PC-9 (cell line): ENCODE results near the gene PHF20. TPM values are rescaled to one million over a fixed set of nuclear protein-coding genes. Genes with fewer than 3 reads are reported as not detected.
A peak's percentile ranks its signal among the peaks of the same experiment; 100 is the strongest.
"Not testable (repeated sequence)": the region's sequence is repeated elsewhere in the genome, so short reads cannot be mapped to it uniquely, and the experiment has no call there.

Source experiments
- BruUV-seq: library from RNA; stranded (reverse); fragments of 400-500 nt; replicated peaks from 2 replicates; lab custom pipeline; 2021; lab: Mats Ljungman, UMichigan
- CTCF ChIA-PET: fragments of 300-600 bp; sonication (Branson Sonifier 250); formaldehyde crosslinking; loops from one replicate; lab custom pipeline; 2022; ENCODE audit warnings: antibody characterized with exemption; lab: Charles Lee
- POLR2A ChIA-PET: fragments of 300-600 bp; sonication (Branson Sonifier 250); formaldehyde crosslinking; loops from one replicate; lab custom pipeline; 2022; ENCODE audit warnings: antibody characterized with exemption; ENCODE audit not compliant: unreplicated experiment; lab: Charles Lee
- DNase-seq, 2 experiments: peaks; one replicate each; pipeline versions ENCODE4 v3.0.0 to v3.0.0-alpha.2; 2015 to 2022; ENCODE audit warnings: mixed read lengths in 1 of 2
- H2AFZ ChIP-seq: fragments of 200-600 bp; sonication (generic); 2 replicates; pipeline ENCODE4 v1.8.1; 2017; ENCODE audit warnings: antibody characterized with exemption
- H3F3A ChIP-seq: fragments of 200-600 bp; sonication (generic); 2 replicates; pipeline ENCODE4 v1.8.1; 2017; ENCODE audit warnings: antibody characterized with exemption, mild to moderate bottlenecking, low read depth; ENCODE audit not compliant: insufficient read depth
- H3K27ac ChIP-seq: fragments of 200-600 bp; sonication (generic); 2 replicates; pipeline ENCODE4 v1.6.1; 2016; ENCODE audit warnings: mixed run types
- H3K27me3 ChIP-seq: fragments of 200-600 bp; sonication (generic); 2 replicates; pipeline ENCODE4 v1.6.1; 2016; ENCODE audit warnings: low read depth, mixed run types; ENCODE audit not compliant: insufficient read depth
- H3K36me3 ChIP-seq: fragments of 200-600 bp; sonication (generic); 2 replicates; pipeline ENCODE4 v1.6.1; 2016; ENCODE audit warnings: low read depth, mixed run types
- H3K4me1 ChIP-seq: fragments of 200-600 bp; sonication (generic); replicated peaks from 2 replicates; pipeline ENCODE4 v1.6.1; 2016; ENCODE audit warnings: mixed run types; ENCODE audit not compliant: insufficient read depth
- H3K4me2 ChIP-seq: fragments of 200-600 bp; sonication (generic); 2 replicates; pipeline ENCODE4 v1.6.1; 2017; ENCODE audit warnings: mixed run types
- H3K4me3 ChIP-seq: fragments of 200-600 bp; sonication (generic); 2 replicates; pipeline ENCODE4 v1.6.1; 2016; ENCODE audit warnings: mixed run types
- H3K79me2 ChIP-seq: fragments of 200-600 bp; sonication (generic); 2 replicates; pipeline ENCODE4 v1.6.1; 2017; ENCODE audit warnings: low read depth, mixed run types
- H3K9me2 ChIP-seq: fragments of 200-600 bp; sonication (generic); 2 replicates; pipeline ENCODE4 v1.8.1; 2017; ENCODE audit warnings: mild to moderate bottlenecking; ENCODE audit not compliant: insufficient read depth
- H3K9me3 ChIP-seq: fragments of 200-600 bp; sonication (generic); 2 replicates; pipeline ENCODE4 v1.8.1; 2016; ENCODE audit warnings: low read depth; ENCODE audit not compliant: insufficient read depth
- H4K20me1 ChIP-seq: fragments of 200-600 bp; sonication (generic); 2 replicates; pipeline ENCODE4 v1.8.1; 2017; ENCODE audit not compliant: insufficient read depth
- EZH2 ChIP-seq: fragments of 200-600 bp; sonication (generic); IDR thresholded peaks from 2 replicates; pipeline ENCODE4 v1.8.0; 2017; ENCODE audit warnings: antibody characterized with exemption, low read depth
- intact Hi-C: fragments of 100-400 bp; cut with micrococcal nuclease; formaldehyde crosslinking; loops from one replicate; pipeline ENCODE4 v1.10.0; 2022; ENCODE audit not compliant: unreplicated experiment
- total RNA-seq: library from RNA; stranded (reverse); gene quantifications from 2 replicates; pipeline ENCODE4 v1.2.3, GENCODE V29; 2021
- TF ChIP-seq, protein P1 (sequence below): fragments of 200-600 bp; sonication (generic); conservative IDR thresholded peaks from 2 replicates; pipeline ENCODE4 v1.6.1; 2017; ENCODE audit warnings: mixed run types, antibody characterized with exemption, mild to moderate bottlenecking, moderate library complexity

PHF20 gene
- total RNA-seq, 1 experiment from 2014 or later, result 59.8 TPM

GRCh38 chr20:35891375-35891774, 119.6 kb downstream of the PHF20 start:
- Histone ChIP-seq H3K4me3 (no peak overlapping the region), H3K36me3 (no peaks in the 10 kb centered on the region), H2AFZ (no peak overlapping the region), H3K9me2 (no peaks in the 10 kb centered on the region), H3K9me3 (no peaks in the 10 kb centered on the region), H3K79me2 (no peaks in the 10 kb centered on the region), H3F3A (0 out of 2 replicates have a peak, but pooled peaks cover 3% of the 10 kb centered on the region), H3K27me3 (no peaks in the 10 kb centered on the region), H3K4me1 (no peaks in the 10 kb centered on the region), H4K20me1 (no peaks in the 10 kb centered on the region), H3K27ac (no peak overlapping the region), H3K4me2 (no peak overlapping the region)
- ChIA-PET CTCF (no interaction called here), POLR2A (no interaction called here)
- DNase-seq, result no peak
- TF ChIP-seq EZH2, result no peak
- TF ChIP-seq, protein P1, sequence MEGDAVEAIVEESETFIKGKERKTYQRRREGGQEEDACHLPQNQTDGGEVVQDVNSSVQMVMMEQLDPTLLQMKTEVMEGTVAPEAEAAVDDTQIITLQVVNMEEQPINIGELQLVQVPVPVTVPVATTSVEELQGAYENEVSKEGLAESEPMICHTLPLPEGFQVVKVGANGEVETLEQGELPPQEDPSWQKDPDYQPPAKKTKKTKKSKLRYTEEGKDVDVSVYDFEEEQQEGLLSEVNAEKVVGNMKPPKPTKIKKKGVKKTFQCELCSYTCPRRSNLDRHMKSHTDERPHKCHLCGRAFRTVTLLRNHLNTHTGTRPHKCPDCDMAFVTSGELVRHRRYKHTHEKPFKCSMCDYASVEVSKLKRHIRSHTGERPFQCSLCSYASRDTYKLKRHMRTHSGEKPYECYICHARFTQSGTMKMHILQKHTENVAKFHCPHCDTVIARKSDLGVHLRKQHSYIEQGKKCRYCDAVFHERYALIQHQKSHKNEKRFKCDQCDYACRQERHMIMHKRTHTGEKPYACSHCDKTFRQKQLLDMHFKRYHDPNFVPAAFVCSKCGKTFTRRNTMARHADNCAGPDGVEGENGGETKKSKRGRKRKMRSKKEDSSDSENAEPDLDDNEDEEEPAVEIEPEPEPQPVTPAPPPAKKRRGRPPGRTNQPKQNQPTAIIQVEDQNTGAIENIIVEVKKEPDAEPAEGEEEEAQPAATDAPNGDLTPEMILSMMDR, result no peak
- no TSS peak for BruUV-seq
- intact Hi-C loops, result no loop called here

- Histone ChIP-seq H3K4me2 (no peak overlapping the region), H3K4me1 (no peaks in the 10 kb centered on the region), H3K27me3 (no peaks in the 10 kb centered on the region), H4K20me1 (no peaks in the 10 kb centered on the region), H3K36me3 (no peaks in the 10 kb centered on the region), H3K9me3 (no peaks in the 10 kb centered on the region), H3F3A (0 out of 2 replicates have a peak, but pooled peaks cover 3% of the 10 kb centered on the region), H2AFZ (no peak overlapping the region), H3K9me2 (no peaks in the 10 kb centered on the region), H3K79me2 (no peaks in the 10 kb centered on the region), H3K4me3 (no peak overlapping the region), H3K27ac (0 out of 2 replicates have a peak overlapping the region, but pooled peaks have one; percentile 8)
- DNase-seq, result no peak
- CTCF ChIA-PET, result no interaction called here
- intact Hi-C loops, result no loop called here
- POLR2A ChIA-PET, result no interaction called here
- no TSS peak for BruUV-seq
- TF ChIP-seq EZH2, result no peak
Observed at GRCh38 chr20:35892871-35893270, 121.1 kb downstream of the PHF20 start.

DNA sequence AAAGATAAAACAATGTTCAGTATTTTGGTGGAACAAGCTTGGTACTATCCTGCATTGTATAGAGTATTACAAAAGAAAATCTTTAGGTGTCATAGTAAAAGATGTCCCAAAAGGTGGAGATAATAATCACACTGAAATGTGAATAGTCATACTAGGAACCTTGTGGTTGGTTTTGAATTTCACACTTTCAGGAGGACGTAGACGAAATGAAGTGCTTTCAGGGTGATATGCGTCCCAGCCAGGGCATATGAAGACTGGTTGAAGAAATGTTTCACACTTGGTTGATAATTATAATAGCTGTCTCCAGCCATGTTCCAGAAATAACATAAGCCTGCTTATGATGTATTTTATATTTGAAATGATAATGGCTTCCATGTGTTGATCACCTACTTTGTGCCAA, 122.1 kb downstream of the PHF20 start:
- no peak for TF ChIP-seq EZH2
- TF ChIP-seq, protein P1, result no peak
- POLR2A ChIA-PET, result no interaction called here
- Histone ChIP-seq H3K9me3 (no peaks in the 10 kb centered on the region), H3K36me3 (no peaks in the 10 kb centered on the region), H3K4me3 (no peak overlapping the region), H3K9me2 (no peaks in the 10 kb centered on the region), H2AFZ (no peak overlapping the region), H3K4me1 (no peaks in the 10 kb centered on the region), H3K27ac (no peak overlapping the region), H3K79me2 (no peaks in the 10 kb centered on the region), H3K4me2 (no peak overlapping the region), H3F3A (peaks cover 3% of the 10 kb centered on the region; the same call in 1 of the 2 replicates), H4K20me1 (no peaks in the 10 kb centered on the region), H3K27me3 (no peaks in the 10 kb centered on the region)
- CTCF ChIA-PET, result no interaction called here
- intact Hi-C loops, result no loop called here
- DNase-seq, result no peak
- BruUV-seq, result no TSS peak

GRCh38 chr20:35895516-35895915, 123.7 kb downstream of the PHF20 start:
- H3K4me1 ChIP-seq, H3K27me3 ChIP-seq, CTCF ChIA-PET, H3K79me2 ChIP-seq, BruUV-seq, H4K20me1 ChIP-seq, intact Hi-C loops, DNase-seq, H3K27ac ChIP-seq, H3K36me3 ChIP-seq, H3F3A ChIP-seq, H2AFZ ChIP-seq, H3K9me3 ChIP-seq, H3K4me3 ChIP-seq, H3K4me2 ChIP-seq, H3K9me2 ChIP-seq: not testable (repeated sequence)
- POLR2A ChIA-PET, result interaction anchor here (0.6 to 0.7 kb wide), 2 partner anchors 14 to 936 kb away, joined by 3 read pairs; no protein-coding TSS in a partner anchor
